ENCODE results near the gene CCDC40. TPM values are rescaled to one million over a fixed set of nuclear protein-coding genes. Genes with fewer than 3 reads are reported as not detected.

CCDC40 gene
- total RNA-seq, 4 donors from 2014 or later: 6.7 to 17.3 (median 9.4) TPM

GRCh38 chr17:80025140-80025539, 11.3 kb upstream of the CCDC40 start:
- Histone ChIP-seq H3K27ac (no peak overlapping the region), H3K4me1 (peaks cover 29 to 42% of the 10 kb centered on the region in 2 donors)
- 83 to 97% methylated on average over 4 to 6 of the region's 11 CpGs for WGBS, 2 donors

GRCh38 chr17:80025796-80026195, 10.6 kb upstream of the CCDC40 start:
- no peak overlapping the region for H3K4me3 ChIP-seq (replicated peaks in 1 of 3)
- no peaks in the 10 kb centered on the region for H3K27me3 ChIP-seq
- H3K4me1 ChIP-seq: peaks cover 33 to 46% of the 10 kb centered on the region in 2 donors
- H3K9me3 ChIP-seq: no peaks in the 10 kb centered on the region
- intact Hi-C loops (cut with DNase I): no loop called here
- no peak for DNase-seq
- no peak overlapping the region for H3K27ac ChIP-seq
- no peaks in the 10 kb centered on the region for H3K36me3 ChIP-seq
- 90 to 92% methylated on average over 10 of the region's 10 CpGs for WGBS, 2 donors
- TF ChIP-seq POLR2A (IDR thresholded peaks at IDR 0.05) (no peak), CTCF (IDR thresholded peaks at IDR 0.05) (no peak)

More at GRCh38 chr17:80025140-80025539, 11.3 kb upstream of the CCDC40 start:
- Histone ChIP-seq H3K27me3 (no peaks in the 10 kb centered on the region), H3K9me3 (no peaks in the 10 kb centered on the region), H3K4me3 (replicated peaks in 1 of 3) (no peak overlapping the region), H3K36me3 (no peaks in the 10 kb centered on the region)
- TF ChIP-seq POLR2A (IDR thresholded peaks at IDR 0.05) (no peak), CTCF (IDR thresholded peaks at IDR 0.05) (no peak)
- DNase-seq: no peak
- intact Hi-C loops (cut with DNase I): no loop called here

- Histone ChIP-seq H3K27me3 (no peaks in the 10 kb centered on the region), H3K9me3 (no peaks in the 10 kb centered on the region), H3K27ac (no peak overlapping the region), H3K4me3 (replicated peaks in 1 of 3) (no peak overlapping the region), H3K36me3 (no peaks in the 10 kb centered on the region), H3K4me1 (peaks cover 36 to 53% of the 10 kb centered on the region in 2 donors)
- TF ChIP-seq CTCF (IDR thresholded peaks at IDR 0.05): no peak
- no peak for TF ChIP-seq POLR2A (IDR thresholded peaks at IDR 0.05)
- DNase-seq: no peak
- WGBS, 2 donors: 73 to 85% methylated on average over 10 of the region's 10 CpGs
- intact Hi-C loops (cut with DNase I): no loop called here
Measured at GRCh38 chr17:80026359-80027042, 9.9 kb upstream of the CCDC40 start.

GRCh38 chr17:80027043-80027435, 9.4 kb upstream of the CCDC40 start:
- Histone ChIP-seq H3K4me3 (replicated peaks in 1 of 3) (no peak overlapping the region), H3K36me3 (no peaks in the 10 kb centered on the region), H3K27me3 (no peaks in the 10 kb centered on the region), H3K9me3 (no peaks in the 10 kb centered on the region), H3K4me1 (peaks cover 36 to 57% of the 10 kb centered on the region in 2 donors), H3K27ac (no peak overlapping the region)
- TF ChIP-seq POLR2A (IDR thresholded peaks at IDR 0.05) (no peak), CTCF (IDR thresholded peaks at IDR 0.05) (no peak)
- intact Hi-C loops (cut with DNase I): no loop called here
- 95 to 98% methylated on average over 8 of the region's 8 CpGs for WGBS, 2 donors
- DNase-seq: no peak

- TF ChIP-seq POLR2A (IDR thresholded peaks at IDR 0.05): no peak
- H3K4me1 ChIP-seq: peaks cover 36 to 57% of the 10 kb centered on the region in 2 donors
- no peaks in the 10 kb centered on the region for H3K27me3 ChIP-seq
- H3K36me3 ChIP-seq: no peaks in the 10 kb centered on the region
- DNase-seq: peak; percentile 62 to 65
- intact Hi-C loops (cut with DNase I): no loop called here
- H3K9me3 ChIP-seq: no peaks in the 10 kb centered on the region
- no peak overlapping the region for H3K4me3 ChIP-seq (replicated peaks in 1 of 3)
- 34 to 44% methylated on average over 10 of the region's 10 CpGs for WGBS, 2 donors
- H3K27ac ChIP-seq: peak overlapping the region; percentile 72 to 80 (median 76)
Measured at GRCh38 chr17:80028030-80028429, 8.4 kb upstream of the CCDC40 start.

Data from thyroid gland (tissue), 4 donors.